Upper lobe of left lung (tissue), 6 donors: Measurements from ENCODE around the gene NUP210. TPM values are rescaled to one million over a fixed set of nuclear protein-coding genes. Genes with fewer than 3 reads are reported as not detected.

ENCODE experiments used
- ATAC-seq, 2 donors: fragments of 200-7000 bp; cut with Tn5 transposase; one replicate each; pipeline ENCODE4 v1.9.1; 2022; ENCODE audit warnings: mild to moderate bottlenecking in 2 of 2, moderate library complexity in 2 of 2; ENCODE audit not compliant: low FRiP score in 2 of 2
- DNase-seq, 2 donors: peaks; one replicate each; pipeline ENCODE4 v3.0.0-alpha.2; 2019 to 2020
- H3K27ac ChIP-seq, 4 donors: fragments of 200-600 bp; sonication (generic); one replicate each; pipeline ENCODE4 v1.5.1; 2016 to 2019
- H3K27me3 ChIP-seq, 4 donors: fragments of 200-600 bp; sonication (generic); one replicate each; pipeline ENCODE4 v1.5.1; 2017 to 2019
- H3K36me3 ChIP-seq, 4 donors: fragments of 200-600 bp; sonication (generic); one replicate each; pipeline ENCODE4 v1.5.1; 2016 to 2019
- H3K4me1 ChIP-seq, 4 donors: fragments of 200-600 bp; sonication (generic); one replicate each; pipeline ENCODE4 v1.5.1; 2018 to 2019
- H3K4me3 ChIP-seq, 4 donors: fragments of 200-600 bp; sonication (generic); one replicate each; pipeline ENCODE4 v1.5.1; 2017 to 2019; ENCODE audit warnings: mild to moderate bottlenecking in 2 of 4, moderate library complexity in 1 of 4
- H3K9me3 ChIP-seq, 4 donors: fragments of 200-600 bp; sonication (generic); one replicate each; pipeline ENCODE4 v1.5.1; 2018 to 2019
- EP300 ChIP-seq, 4 donors: sonication (generic); formaldehyde crosslinking; IDR thresholded peaks; one replicate each; pipeline ENCODE4 v1.5.1; 2017; ENCODE audit warnings: antibody characterized with exemption in 4 of 4, control low read depth in 2 of 4
- POLR2A ChIP-seq, 4 donors: fragments of 450-650 bp; IDR thresholded peaks; one replicate each; pipeline ENCODE4 v1.5.1; 2016 to 2017; ENCODE audit warnings: antibody characterized with exemption in 4 of 4, mild to moderate bottlenecking in 2 of 4
- POLR2AphosphoS5 ChIP-seq, 2 donors: sonication (generic); formaldehyde crosslinking; IDR thresholded peaks; one replicate each; pipeline ENCODE4 v1.5.1; 2017; ENCODE audit warnings: antibody characterized with exemption in 2 of 2
- WGBS, 2 donors: methylation state at CpG; one replicate each; pipeline ENCODE4 v1.1.5; 2017 to 2018; 5-methylcytosine and 5-hydroxymethylcytosine counted together
- total RNA-seq, 6 donors: library from RNA; depleted of rRNA in 4 of 6; stranded (reverse); fragments of >200 nt in 4 of 6; gene quantifications; one replicate each; pipeline versions ENCODE4 v1.1.0 to v1.2.1, GENCODE V29; 2016 to 2021
- TF ChIP-seq, protein P1 (sequence below), 6 experiments: fragments of 450-650 bp in 4 of 6; fragments of 200-600 bp in 2 of 6; sonication (generic) in 2 of 6; IDR thresholded peaks; one replicate each; pipeline ENCODE4 v1.5.1; 2016 to 2019; ENCODE audit warnings: antibody characterized with exemption in 6 of 6
- donor health status: DM: no; HTN: no; CAD: no; lungs with moderate emphysema.
- donor health status: DM: no; HTN: yes; CAD: no; lungs with severe emphysema.

The NUP210 gene
- total RNA-seq, 6 donors from 2014 or later: 14.6 to 23.0 (median 20.8) TPM

DNA sequence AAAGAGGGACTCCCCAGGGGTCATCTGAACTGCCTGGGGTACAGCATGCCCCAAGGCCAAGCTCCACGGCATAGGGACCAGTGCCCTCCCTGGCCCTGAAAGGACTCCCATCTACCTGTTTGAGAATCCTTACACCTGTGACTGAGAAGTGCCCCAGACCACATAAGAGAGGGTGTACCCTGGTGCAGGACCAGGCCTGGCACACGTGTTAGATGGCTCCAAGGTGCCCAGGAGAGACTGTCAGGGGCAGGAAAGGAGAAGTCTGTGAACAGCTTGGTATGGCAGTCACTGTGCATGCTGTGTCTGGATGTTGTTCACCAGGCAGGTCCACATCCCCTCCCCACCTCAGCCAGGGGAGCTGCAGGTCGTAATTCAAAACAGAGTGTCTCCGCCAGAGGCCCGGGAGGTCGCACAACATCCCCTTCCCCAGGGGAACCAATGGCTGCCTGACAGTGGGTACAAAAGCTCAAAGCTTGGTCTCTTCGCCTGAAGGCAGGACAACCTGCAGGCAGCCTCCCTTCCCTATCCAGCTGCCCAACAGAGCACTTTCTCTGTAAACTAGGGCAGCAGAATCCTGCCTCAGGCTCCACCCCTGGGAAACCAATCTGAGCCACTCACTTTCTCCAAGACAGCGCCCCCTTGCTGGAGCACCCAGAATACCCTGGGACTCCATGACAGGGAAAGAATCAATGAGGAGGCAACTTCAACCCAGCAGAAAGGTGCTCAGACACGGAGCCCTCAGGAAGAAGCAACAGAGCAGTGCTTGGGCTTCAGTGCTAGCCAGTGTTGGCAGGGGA lies 3.9 kb downstream of the NUP210 start:
- ATAC-seq (no peak), DNase-seq (no peak)
- Histone ChIP-seq H3K36me3 (no peaks in the 10 kb centered on the region), H3K4me1 (peaks cover 14 to 63% (median 25%) of the 10 kb centered on the region in 4 donors), H3K4me3 (no peak overlapping the region), H3K27me3 (no peaks in the 10 kb centered on the region), H3K27ac (peak overlapping the region in 2 of 4 donors; percentile 45 to 81), H3K9me3 (no peaks in the 10 kb centered on the region)
- no peak for TF ChIP-seq POLR2A (IDR thresholded peaks at IDR 0.05)
- no peak for TF ChIP-seq EP300 (IDR thresholded peaks at IDR 0.05)
- no peak for TF ChIP-seq POLR2AphosphoS5 (IDR thresholded peaks at IDR 0.05)
- TF ChIP-seq, protein P1, sequence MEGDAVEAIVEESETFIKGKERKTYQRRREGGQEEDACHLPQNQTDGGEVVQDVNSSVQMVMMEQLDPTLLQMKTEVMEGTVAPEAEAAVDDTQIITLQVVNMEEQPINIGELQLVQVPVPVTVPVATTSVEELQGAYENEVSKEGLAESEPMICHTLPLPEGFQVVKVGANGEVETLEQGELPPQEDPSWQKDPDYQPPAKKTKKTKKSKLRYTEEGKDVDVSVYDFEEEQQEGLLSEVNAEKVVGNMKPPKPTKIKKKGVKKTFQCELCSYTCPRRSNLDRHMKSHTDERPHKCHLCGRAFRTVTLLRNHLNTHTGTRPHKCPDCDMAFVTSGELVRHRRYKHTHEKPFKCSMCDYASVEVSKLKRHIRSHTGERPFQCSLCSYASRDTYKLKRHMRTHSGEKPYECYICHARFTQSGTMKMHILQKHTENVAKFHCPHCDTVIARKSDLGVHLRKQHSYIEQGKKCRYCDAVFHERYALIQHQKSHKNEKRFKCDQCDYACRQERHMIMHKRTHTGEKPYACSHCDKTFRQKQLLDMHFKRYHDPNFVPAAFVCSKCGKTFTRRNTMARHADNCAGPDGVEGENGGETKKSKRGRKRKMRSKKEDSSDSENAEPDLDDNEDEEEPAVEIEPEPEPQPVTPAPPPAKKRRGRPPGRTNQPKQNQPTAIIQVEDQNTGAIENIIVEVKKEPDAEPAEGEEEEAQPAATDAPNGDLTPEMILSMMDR (IDR thresholded peaks at IDR 0.05): no peak
- WGBS, 2 donors: 57 to 74% methylated on average over 6 to 9 of the region's 9 CpGs

DNA sequence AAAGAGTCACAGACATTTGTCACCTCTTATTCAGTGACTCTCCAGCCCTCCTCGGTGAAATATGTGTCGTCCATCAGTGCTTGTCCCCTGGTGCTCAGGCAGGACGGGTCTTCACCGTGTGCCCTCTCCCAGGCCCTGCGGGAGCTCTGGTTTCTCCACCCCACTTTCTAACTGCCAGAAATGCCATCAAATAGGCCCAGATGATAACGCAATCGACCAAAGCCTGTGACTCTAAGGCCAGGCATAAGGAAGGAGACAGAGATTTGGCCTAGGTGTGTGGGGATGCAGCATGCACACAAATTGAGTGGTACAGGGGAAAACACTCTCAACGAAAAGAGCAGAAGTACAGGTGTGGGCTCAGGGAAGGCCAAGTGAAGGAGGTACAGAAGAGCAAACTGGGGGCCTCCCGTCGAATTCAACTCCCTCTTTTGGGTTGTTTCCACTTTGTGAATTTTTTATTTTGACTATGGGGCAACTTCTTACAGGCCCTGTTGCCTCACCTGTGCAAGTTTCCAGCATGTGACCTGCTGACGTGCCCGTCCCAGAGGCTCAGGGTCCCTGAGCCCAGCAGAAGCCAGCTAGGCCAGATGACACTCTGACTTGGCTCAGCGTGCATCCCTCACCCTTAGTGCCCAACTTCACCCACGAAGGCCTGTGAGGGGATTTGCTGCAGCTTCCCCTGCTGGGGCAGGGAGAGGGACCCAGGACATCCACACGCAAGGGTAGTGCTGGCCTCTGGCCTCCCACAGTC lies 4.7 kb downstream of the NUP210 start:
- Histone ChIP-seq H3K9me3 (no peaks in the 10 kb centered on the region), H3K27ac (peak overlapping the region; percentile 66 to 82 (median 76)), H3K36me3 (no peaks in the 10 kb centered on the region), H3K27me3 (no peaks in the 10 kb centered on the region), H3K4me1 (peaks cover 8 to 55% (median 18%) of the 10 kb centered on the region in 4 donors), H3K4me3 (no peak overlapping the region)
- 76 to 85% methylated on average over 12 to 15 of the region's 15 CpGs for WGBS, 2 donors
- DNase-seq: no peak
- TF ChIP-seq POLR2AphosphoS5 (IDR thresholded peaks at IDR 0.05) (no peak), POLR2A (IDR thresholded peaks at IDR 0.05) (no peak)
- no peak for ATAC-seq

DNA sequence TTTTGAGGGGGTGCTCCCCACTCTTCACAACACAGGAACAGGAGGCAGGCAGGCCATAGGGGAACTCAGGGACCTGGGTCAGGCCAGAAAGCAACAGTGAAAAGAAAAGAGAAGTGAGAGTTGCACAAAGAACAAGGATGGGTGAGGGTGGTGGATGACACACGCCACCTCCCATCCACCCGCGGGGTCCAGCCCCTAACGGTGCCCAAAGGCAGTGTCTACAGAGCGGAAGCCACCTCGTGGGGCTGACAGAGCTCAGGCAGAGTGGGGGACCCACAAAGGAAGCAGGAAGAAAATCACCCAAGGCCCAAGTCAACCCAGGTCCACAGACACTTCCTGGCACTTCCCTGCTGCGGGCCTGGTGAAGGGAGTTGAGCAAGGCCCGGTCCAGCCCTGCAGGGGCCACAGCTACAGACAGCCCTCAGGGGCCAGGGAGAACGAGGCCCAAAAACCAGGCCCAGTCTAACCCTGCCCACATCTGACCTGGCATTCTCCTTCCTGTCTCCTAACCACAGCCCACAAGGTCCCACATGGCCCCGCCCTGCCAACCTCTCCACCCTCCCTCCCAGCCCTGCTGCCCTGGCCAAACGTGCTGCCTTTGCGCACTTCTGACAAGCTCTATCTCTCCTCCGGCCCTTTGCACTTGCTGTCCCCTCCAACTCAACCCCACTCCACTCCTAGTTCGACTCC lies 5.9 kb downstream of the NUP210 start:
- H3K36me3 ChIP-seq: no peaks in the 10 kb centered on the region
- ATAC-seq: peak; percentile 89 to 92
- H3K27ac ChIP-seq: peak overlapping the region; percentile 66 to 82 (median 76)
- peak; percentile 75 to 76 for DNase-seq
- no peaks in the 10 kb centered on the region for H3K9me3 ChIP-seq
- no peaks in the 10 kb centered on the region for H3K27me3 ChIP-seq
- 48 to 66% methylated on average over 14 of the region's 14 CpGs for WGBS, 2 donors
- no peak overlapping the region for H3K4me3 ChIP-seq
- H3K4me1 ChIP-seq: peaks cover 3 to 45% (median 14%) of the 10 kb centered on the region in 4 donors
- peak in 1 of 4 donors; percentile 46 for TF ChIP-seq POLR2A (IDR thresholded peaks at IDR 0.05)
- TF ChIP-seq, protein P1 (IDR thresholded peaks at IDR 0.05): peak in 2 of 6 experiments; percentile 14 to 18
- no peak for TF ChIP-seq EP300 (IDR thresholded peaks at IDR 0.05)
- peak in 1 of 2 donors; percentile 42 for TF ChIP-seq POLR2AphosphoS5 (IDR thresholded peaks at IDR 0.05)

DNA sequence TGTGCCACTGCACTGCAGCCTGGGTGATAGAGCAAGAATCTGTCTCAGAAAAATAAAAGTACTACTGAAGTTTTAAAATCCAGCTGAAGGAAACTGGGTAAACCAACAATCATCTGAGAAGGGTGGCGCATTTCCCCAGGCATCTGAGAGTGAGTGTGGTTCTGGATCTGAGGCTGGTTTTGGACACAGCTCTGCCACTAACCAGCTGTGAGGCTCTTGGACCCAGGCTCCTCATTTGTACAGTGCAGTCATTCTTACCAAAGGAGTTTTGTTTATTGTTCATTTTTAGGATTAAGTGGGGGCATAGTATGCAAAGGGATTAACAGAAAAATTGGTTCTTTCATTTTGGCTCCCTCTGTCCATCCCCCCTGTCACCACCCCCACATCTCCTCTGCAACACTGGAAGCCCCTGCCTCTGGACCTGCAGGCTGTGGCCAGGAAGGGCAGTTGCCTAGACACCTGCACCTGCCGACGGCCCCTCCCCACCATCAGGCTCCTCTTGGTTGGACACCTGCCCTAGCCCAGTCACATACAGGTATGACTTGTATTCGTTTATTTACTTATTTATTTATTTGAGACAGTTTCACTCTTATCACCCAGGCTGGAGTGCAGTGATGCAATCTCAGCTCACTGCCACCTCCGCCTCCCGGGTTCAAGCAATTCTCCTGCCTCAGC lies 8.8 kb downstream of the NUP210 start:
- WGBS, 2 donors: 85 to 93% methylated on average over 6 of the region's 6 CpGs
- no peak for DNase-seq
- peaks cover 4 to 12% (median 8%) of the 10 kb centered on the region in 4 donors for H3K9me3 ChIP-seq

More for the DNA sequence above, 8.8 kb downstream of the NUP210 start:
- Histone ChIP-seq H3K36me3 (no peaks in the 10 kb centered on the region), H3K27me3 (no peaks in the 10 kb centered on the region), H3K27ac (no peak overlapping the region), H3K4me1 (peaks cover 0 to 29% (median 8%) of the 10 kb centered on the region in 4 donors), H3K4me3 (no peak overlapping the region)
- TF ChIP-seq POLR2A (IDR thresholded peaks at IDR 0.05) (no peak), POLR2AphosphoS5 (IDR thresholded peaks at IDR 0.05) (no peak), EP300 (IDR thresholded peaks at IDR 0.05) (no peak)
- TF ChIP-seq, protein P1 (IDR thresholded peaks at IDR 0.05): no peak
- no peak for ATAC-seq
